ENCODE measurements around the gene CWC22. TPM values are rescaled to one million over a fixed set of nuclear protein-coding genes. Genes with fewer than 3 reads are reported as not detected.

CWC22 gene
- total RNA-seq, 1 donor from 2014 or later, result 12.0 TPM

DNA sequence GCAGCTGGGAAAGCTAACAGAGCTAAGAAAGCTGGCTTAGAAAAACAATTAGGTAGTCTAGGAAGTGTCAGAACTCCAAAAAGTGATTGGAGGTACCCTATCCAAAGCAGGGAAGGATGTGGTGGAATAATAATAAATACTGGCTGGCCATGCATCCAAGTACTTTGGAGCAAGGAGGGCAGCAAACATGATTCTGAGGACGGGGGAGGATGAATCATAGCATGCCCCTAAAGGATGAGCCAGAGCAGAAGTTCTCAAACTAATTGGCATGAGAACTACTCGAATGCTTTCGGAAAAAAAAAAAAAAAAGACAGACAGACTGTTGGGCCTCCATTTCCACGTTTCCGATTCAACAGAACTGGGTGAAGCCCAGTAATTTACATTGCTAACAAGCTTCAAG, 2.4 kb downstream of the CWC22 start:
- Mint-ChIP-seq H3K36me3 (ENCODE audit: unreplicated experiment) (no peaks in the 10 kb centered on the region), H3K4me1 (ENCODE audit: low read depth, unreplicated experiment) (peaks cover 3% of the 10 kb centered on the region), H3K4me3 (ENCODE audit: unreplicated experiment) (no peak overlapping the region), H3K27me3 (ENCODE audit: unreplicated experiment) (peaks cover 2% of the 10 kb centered on the region), H3K9me3 (ENCODE audit: unreplicated experiment) (peaks cover 4% of the 10 kb centered on the region), H3K27ac (ENCODE audit: unreplicated experiment) (no peak overlapping the region)
- no peak for DNase-seq
- TF ChIP-seq, protein P1, sequence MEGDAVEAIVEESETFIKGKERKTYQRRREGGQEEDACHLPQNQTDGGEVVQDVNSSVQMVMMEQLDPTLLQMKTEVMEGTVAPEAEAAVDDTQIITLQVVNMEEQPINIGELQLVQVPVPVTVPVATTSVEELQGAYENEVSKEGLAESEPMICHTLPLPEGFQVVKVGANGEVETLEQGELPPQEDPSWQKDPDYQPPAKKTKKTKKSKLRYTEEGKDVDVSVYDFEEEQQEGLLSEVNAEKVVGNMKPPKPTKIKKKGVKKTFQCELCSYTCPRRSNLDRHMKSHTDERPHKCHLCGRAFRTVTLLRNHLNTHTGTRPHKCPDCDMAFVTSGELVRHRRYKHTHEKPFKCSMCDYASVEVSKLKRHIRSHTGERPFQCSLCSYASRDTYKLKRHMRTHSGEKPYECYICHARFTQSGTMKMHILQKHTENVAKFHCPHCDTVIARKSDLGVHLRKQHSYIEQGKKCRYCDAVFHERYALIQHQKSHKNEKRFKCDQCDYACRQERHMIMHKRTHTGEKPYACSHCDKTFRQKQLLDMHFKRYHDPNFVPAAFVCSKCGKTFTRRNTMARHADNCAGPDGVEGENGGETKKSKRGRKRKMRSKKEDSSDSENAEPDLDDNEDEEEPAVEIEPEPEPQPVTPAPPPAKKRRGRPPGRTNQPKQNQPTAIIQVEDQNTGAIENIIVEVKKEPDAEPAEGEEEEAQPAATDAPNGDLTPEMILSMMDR (IDR thresholded peaks at IDR 0.05; ENCODE audit: partially characterized antibody, unreplicated experiment), result no peak

DNA sequence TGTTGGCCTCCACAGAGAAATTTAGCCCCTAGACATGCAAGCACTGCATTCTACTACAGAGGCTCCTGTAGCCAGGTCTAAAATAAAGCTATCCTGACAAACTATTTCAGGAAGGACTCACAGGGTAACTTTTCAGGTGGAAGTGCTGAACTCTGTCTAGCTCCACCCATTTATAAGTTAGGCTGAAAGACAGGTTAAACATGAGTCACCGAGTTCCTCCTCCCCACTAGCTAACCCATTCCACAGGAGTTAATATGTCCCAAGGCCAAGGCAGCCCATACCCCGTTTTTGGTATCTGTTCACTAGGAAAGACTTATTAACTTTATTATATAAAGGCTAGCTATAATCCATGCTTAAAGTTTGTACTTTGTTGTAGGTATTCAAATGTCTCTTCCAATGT, 3.5 kb downstream of the CWC22 start:
- TF ChIP-seq, protein P1 (IDR thresholded peaks at IDR 0.05; ENCODE audit: partially characterized antibody, unreplicated experiment), result no peak
- H3K27ac Mint-ChIP-seq (ENCODE audit: unreplicated experiment), result no peak overlapping the region
- H3K4me3 Mint-ChIP-seq (ENCODE audit: unreplicated experiment), result no peak overlapping the region
- peaks cover 4% of the 10 kb centered on the region for H3K9me3 Mint-ChIP-seq (ENCODE audit: unreplicated experiment)
- H3K36me3 Mint-ChIP-seq (ENCODE audit: unreplicated experiment), result no peaks in the 10 kb centered on the region
- peaks cover 2% of the 10 kb centered on the region for H3K27me3 Mint-ChIP-seq (ENCODE audit: unreplicated experiment)
- peaks cover 3% of the 10 kb centered on the region for H3K4me1 Mint-ChIP-seq (ENCODE audit: low read depth, unreplicated experiment)
- no peak for DNase-seq

- H3K27ac Mint-ChIP-seq (ENCODE audit: unreplicated experiment), result no peak overlapping the region
- H3K9me3 Mint-ChIP-seq (ENCODE audit: unreplicated experiment), result peaks cover 4% of the 10 kb centered on the region
- no peak overlapping the region for H3K4me3 Mint-ChIP-seq (ENCODE audit: unreplicated experiment)
- no peaks in the 10 kb centered on the region for H3K36me3 Mint-ChIP-seq (ENCODE audit: unreplicated experiment)
- TF ChIP-seq, protein P1 (IDR thresholded peaks at IDR 0.05; ENCODE audit: partially characterized antibody, unreplicated experiment), result no peak
- no peak for DNase-seq
- peaks cover 2% of the 10 kb centered on the region for H3K27me3 Mint-ChIP-seq (ENCODE audit: unreplicated experiment)
- peaks cover 3% of the 10 kb centered on the region for H3K4me1 Mint-ChIP-seq (ENCODE audit: low read depth, unreplicated experiment)
Observed at GRCh38 chr2:180003073-180003472, 4.0 kb downstream of the CWC22 start.

GRCh38 chr2:180002198-180002770, 4.8 kb downstream of the CWC22 start:
- Mint-ChIP-seq H3K4me1 (ENCODE audit: low read depth, unreplicated experiment) (peaks cover 3% of the 10 kb centered on the region), H3K9me3 (ENCODE audit: unreplicated experiment) (peaks cover 4% of the 10 kb centered on the region), H3K4me3 (ENCODE audit: unreplicated experiment) (no peak overlapping the region), H3K27ac (ENCODE audit: unreplicated experiment) (no peak overlapping the region), H3K27me3 (ENCODE audit: unreplicated experiment) (peaks cover 2% of the 10 kb centered on the region), H3K36me3 (ENCODE audit: unreplicated experiment) (no peaks in the 10 kb centered on the region)
- TF ChIP-seq, protein P1 (IDR thresholded peaks at IDR 0.05; ENCODE audit: partially characterized antibody, unreplicated experiment), result no peak
- DNase-seq, result no peak

DNA sequence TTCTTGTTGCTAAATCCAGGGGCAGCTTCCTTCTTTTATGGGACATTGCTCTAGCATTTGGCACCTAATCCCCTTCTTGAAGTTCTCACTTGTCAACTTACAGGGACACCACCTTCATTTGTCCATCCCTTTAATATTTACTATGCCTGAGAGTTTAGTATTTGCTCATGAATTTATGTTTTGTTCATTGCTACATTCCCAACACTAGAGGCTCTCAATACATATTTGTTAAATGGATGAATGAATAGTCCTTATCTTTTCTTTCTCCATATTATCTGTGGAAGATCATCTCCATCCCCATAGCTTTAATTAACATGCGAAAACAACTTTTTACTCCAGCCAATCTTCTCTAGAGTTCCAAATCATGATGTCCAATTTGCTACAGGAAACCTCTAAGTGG, 5.4 kb downstream of the CWC22 start:
- TF ChIP-seq, protein P1 (IDR thresholded peaks at IDR 0.05; ENCODE audit: partially characterized antibody, unreplicated experiment), result no peak
- no peaks in the 10 kb centered on the region for H3K27me3 Mint-ChIP-seq (ENCODE audit: unreplicated experiment)
- H3K9me3 Mint-ChIP-seq (ENCODE audit: unreplicated experiment), result peaks cover 4% of the 10 kb centered on the region
- H3K27ac Mint-ChIP-seq (ENCODE audit: unreplicated experiment), result no peak overlapping the region
- DNase-seq, result no peak
- no peak overlapping the region for H3K4me3 Mint-ChIP-seq (ENCODE audit: unreplicated experiment)
- H3K36me3 Mint-ChIP-seq (ENCODE audit: unreplicated experiment), result no peaks in the 10 kb centered on the region
- H3K4me1 Mint-ChIP-seq (ENCODE audit: low read depth, unreplicated experiment), result peaks cover 3% of the 10 kb centered on the region
